DOHH2 (cell line): ENCODE data around the gene LYRM2.

ENCODE experiments used
- H3F3A ChIP-seq: fragments of 200-600 bp; sonication (generic), shearing (Covaris generic); 2 replicates; pipeline ENCODE4 v1.6.0; 2016; ENCODE audit warnings: antibody characterized with exemption, mild to moderate bottlenecking; ENCODE audit not compliant: control insufficient read depth, insufficient read depth
- H3K27ac ChIP-seq: fragments of 200-600 bp; sonication (generic); 2 replicates; pipeline ENCODE4 v1.5.1; 2014; ENCODE audit warnings: low read depth, mild to moderate bottlenecking, low read length, moderate library complexity
- H3K27me3 ChIP-seq: fragments of 200-600 bp; sonication (generic); 2 replicates; pipeline ENCODE4 v1.6.1; 2014; ENCODE audit warnings: mild to moderate bottlenecking, low read length, mixed read lengths; ENCODE audit not compliant: control insufficient read depth
- H3K36me3 ChIP-seq: fragments of 200-600 bp; sonication (generic); 2 replicates; pipeline ENCODE4 v1.6.1; 2014; ENCODE audit warnings: mild to moderate bottlenecking, low read length, moderate library complexity, mixed read lengths; ENCODE audit not compliant: control insufficient read depth
- H3K4me1 ChIP-seq: fragments of 200-600 bp; sonication (generic); 2 replicates; pipeline ENCODE4 v1.6.1; 2014; ENCODE audit warnings: mild to moderate bottlenecking, low read length, mixed read lengths; ENCODE audit not compliant: control insufficient read depth
- H3K4me2 ChIP-seq: fragments of 200-600 bp; sonication (generic); 2 replicates; pipeline ENCODE4 v1.6.0; 2014; ENCODE audit warnings: mild to moderate bottlenecking, low read length, moderate library complexity
- H3K4me3 ChIP-seq: fragments of 200-600 bp; sonication (generic); 2 replicates; pipeline ENCODE4 v1.5.1; 2014; ENCODE audit warnings: mild to moderate bottlenecking, low read length, mixed read lengths
- H3K79me2 ChIP-seq: fragments of 200-600 bp; sonication (generic); 2 replicates; pipeline ENCODE4 v1.6.1; 2014; ENCODE audit warnings: mild to moderate bottlenecking, low read length, mixed read lengths; ENCODE audit not compliant: control insufficient read depth
- H3K9me2 ChIP-seq: fragments of 200-600 bp; sonication (generic); replicated peaks from 2 replicates; pipeline ENCODE4 v1.6.1; 2014; ENCODE audit warnings: mild to moderate bottlenecking, low read length, mixed read lengths; ENCODE audit not compliant: control insufficient read depth
- H3K9me3 ChIP-seq: fragments of 200-600 bp; sonication (generic); 2 replicates; pipeline ENCODE4 v1.6.1; 2014; ENCODE audit warnings: antibody characterized with exemption, low read length, mixed read lengths; ENCODE audit not compliant: control insufficient read depth, insufficient read depth
- H4K20me1 ChIP-seq: fragments of 200-600 bp; sonication (generic); 2 replicates; pipeline ENCODE4 v1.6.0; 2014; ENCODE audit warnings: low read depth, mild to moderate bottlenecking, antibody characterized with exemption, low read length, moderate library complexity; ENCODE audit not compliant: control insufficient read depth, insufficient read depth
- EZH2phosphoT487 ChIP-seq: fragments of 200-600 bp; sonication (generic); IDR thresholded peaks from 2 replicates; pipeline ENCODE4 v1.6.1; 2017; ENCODE audit warnings: borderline replicate concordance, mild to moderate bottlenecking, antibody characterized with exemption, low read length, moderate library complexity, mixed read lengths
- TF ChIP-seq, protein P1 (sequence below): fragments of 200-600 bp; sonication (generic); IDR thresholded peaks from one replicate; pipeline ENCODE4 v1.5.1; 2014; ENCODE audit warnings: antibody characterized with exemption, mild to moderate bottlenecking, low read depth, low read length; ENCODE audit not compliant: poor library complexity, severe bottlenecking

Gene LYRM2

GRCh38 chr6:89623749-89624148, 14.8 kb downstream of the LYRM2 start:
- Histone ChIP-seq H3F3A (no peaks in the 10 kb centered on the region), H3K4me1 (no peaks in the 10 kb centered on the region), H3K79me2 (no peaks in the 10 kb centered on the region), H3K4me2 (no peak overlapping the region), H4K20me1 (no peaks in the 10 kb centered on the region), H3K9me3 (no peaks in the 10 kb centered on the region), H3K9me2 (no peaks in the 10 kb centered on the region), H3K27me3 (no peaks in the 10 kb centered on the region), H3K27ac (no peak overlapping the region), H3K36me3 (no peaks in the 10 kb centered on the region), H3K4me3 (no peak overlapping the region)
- TF ChIP-seq EZH2phosphoT487, result no peak
- TF ChIP-seq, protein P1, sequence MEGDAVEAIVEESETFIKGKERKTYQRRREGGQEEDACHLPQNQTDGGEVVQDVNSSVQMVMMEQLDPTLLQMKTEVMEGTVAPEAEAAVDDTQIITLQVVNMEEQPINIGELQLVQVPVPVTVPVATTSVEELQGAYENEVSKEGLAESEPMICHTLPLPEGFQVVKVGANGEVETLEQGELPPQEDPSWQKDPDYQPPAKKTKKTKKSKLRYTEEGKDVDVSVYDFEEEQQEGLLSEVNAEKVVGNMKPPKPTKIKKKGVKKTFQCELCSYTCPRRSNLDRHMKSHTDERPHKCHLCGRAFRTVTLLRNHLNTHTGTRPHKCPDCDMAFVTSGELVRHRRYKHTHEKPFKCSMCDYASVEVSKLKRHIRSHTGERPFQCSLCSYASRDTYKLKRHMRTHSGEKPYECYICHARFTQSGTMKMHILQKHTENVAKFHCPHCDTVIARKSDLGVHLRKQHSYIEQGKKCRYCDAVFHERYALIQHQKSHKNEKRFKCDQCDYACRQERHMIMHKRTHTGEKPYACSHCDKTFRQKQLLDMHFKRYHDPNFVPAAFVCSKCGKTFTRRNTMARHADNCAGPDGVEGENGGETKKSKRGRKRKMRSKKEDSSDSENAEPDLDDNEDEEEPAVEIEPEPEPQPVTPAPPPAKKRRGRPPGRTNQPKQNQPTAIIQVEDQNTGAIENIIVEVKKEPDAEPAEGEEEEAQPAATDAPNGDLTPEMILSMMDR, result no peak

- Histone ChIP-seq H3K4me3 (no peak overlapping the region), H3F3A (no peaks in the 10 kb centered on the region), H3K9me2 (no peaks in the 10 kb centered on the region), H3K27me3 (no peaks in the 10 kb centered on the region), H3K9me3 (no peaks in the 10 kb centered on the region), H3K4me2 (no peak overlapping the region), H3K4me1 (no peaks in the 10 kb centered on the region), H3K36me3 (no peaks in the 10 kb centered on the region), H3K27ac (no peak overlapping the region), H3K79me2 (no peaks in the 10 kb centered on the region), H4K20me1 (no peaks in the 10 kb centered on the region)
- no peak for TF ChIP-seq EZH2phosphoT487
- TF ChIP-seq, protein P1, result no peak
These were observed 19.0 kb downstream of the LYRM2 start for GRCh38 chr6:89619567-89619966.

GRCh38 chr6:89618026-89618425, 20.5 kb downstream of the LYRM2 start:
- Histone ChIP-seq H3F3A (no peaks in the 10 kb centered on the region), H3K27ac (no peak overlapping the region), H3K4me3 (no peak overlapping the region), H3K9me2 (no peaks in the 10 kb centered on the region), H3K27me3 (no peaks in the 10 kb centered on the region), H3K4me2 (no peak overlapping the region), H4K20me1 (no peaks in the 10 kb centered on the region), H3K79me2 (no peaks in the 10 kb centered on the region), H3K9me3 (no peaks in the 10 kb centered on the region), H3K36me3 (no peaks in the 10 kb centered on the region), H3K4me1 (no peaks in the 10 kb centered on the region)
- TF ChIP-seq, protein P1, result no peak
- TF ChIP-seq EZH2phosphoT487, result no peak

DNA sequence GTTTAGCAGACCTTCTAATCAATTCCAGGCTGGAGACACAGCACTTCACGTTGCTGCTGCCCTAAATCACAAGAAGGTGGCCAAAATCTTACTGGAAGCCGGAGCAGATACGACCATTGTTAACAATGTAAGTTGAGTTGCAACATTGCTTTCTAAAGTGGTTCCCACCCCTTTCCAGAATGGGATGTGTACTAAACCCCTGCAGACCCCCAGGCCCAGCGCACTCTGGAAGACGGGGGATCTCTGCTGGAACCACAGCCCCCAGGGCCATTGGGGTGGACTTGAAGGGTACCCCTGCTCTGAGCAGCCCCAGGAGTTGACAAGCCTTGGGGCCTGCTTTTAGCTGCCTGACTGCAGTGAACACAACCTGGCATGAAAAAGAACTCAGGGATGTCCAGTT, 22.0 kb downstream of the LYRM2 start:
- TF ChIP-seq EZH2phosphoT487, result no peak
- TF ChIP-seq, protein P1, result no peak

More for the DNA sequence above, 22.0 kb downstream of the LYRM2 start:
- H3K4me1 ChIP-seq, result peaks cover 4% of the 10 kb centered on the region
- H3F3A ChIP-seq, result no peaks in the 10 kb centered on the region
- H4K20me1 ChIP-seq, result no peaks in the 10 kb centered on the region
- H3K79me2 ChIP-seq, result no peaks in the 10 kb centered on the region
- no peak overlapping the region for H3K27ac ChIP-seq
- H3K4me3 ChIP-seq, result no peak overlapping the region
- H3K9me3 ChIP-seq, result no peaks in the 10 kb centered on the region
- H3K4me2 ChIP-seq, result no peak overlapping the region
- H3K9me2 ChIP-seq, result no peaks in the 10 kb centered on the region
- no peaks in the 10 kb centered on the region for H3K27me3 ChIP-seq
- H3K36me3 ChIP-seq, result no peaks in the 10 kb centered on the region
